Measurements from ENCODE around the gene CCDC160.
"Not testable (repeated sequence)": the region's sequence is repeated elsewhere in the genome, so short reads cannot be mapped to it uniquely, and the experiment has no call there.

Gene CCDC160

GRCh38 chrX:134241960-134242619, 5.1 kb downstream of the CCDC160 start:
- no CpG with 5 or more reads among the region's 1 CpG for WGBS (ENCODE audit: insufficient coverage, insufficient read length)
- H3K27me3 ChIP-seq (ENCODE audit: control insufficient read depth, insufficient read depth, low read length) = no peaks in the 10 kb centered on the region
- no peaks in the 10 kb centered on the region for H3K4me1 ChIP-seq (ENCODE audit: control insufficient read depth, insufficient read depth, low read length)
- no peaks in the 10 kb centered on the region for H3K9me3 ChIP-seq (ENCODE audit: control insufficient read depth, insufficient read depth, low read length)
- no peak for DNase-seq (ENCODE audit: low read depth, low spot score)
- H3K4me3 ChIP-seq (ENCODE audit: low read length) = no peak overlapping the region
- no peak overlapping the region for H3K27ac ChIP-seq (ENCODE audit: low read length)
- H3K36me3 ChIP-seq (ENCODE audit: control insufficient read depth, insufficient read depth, low read length) = no peaks in the 10 kb centered on the region

GRCh38 chrX:134244043-134244442, 7.1 kb downstream of the CCDC160 start:
- Histone ChIP-seq H3K36me3 (ENCODE audit: control insufficient read depth, insufficient read depth, low read length) (no peaks in the 10 kb centered on the region), H3K9me3 (ENCODE audit: control insufficient read depth, insufficient read depth, low read length) (no peaks in the 10 kb centered on the region), H3K27ac (ENCODE audit: low read length) (no peak overlapping the region), H3K4me1 (ENCODE audit: control insufficient read depth, insufficient read depth, low read length) (no peaks in the 10 kb centered on the region), H3K4me3 (ENCODE audit: low read length) (no peak overlapping the region), H3K27me3 (ENCODE audit: control insufficient read depth, insufficient read depth, low read length) (no peaks in the 10 kb centered on the region)
- DNase-seq (ENCODE audit: low read depth, low spot score) = no peak

- no peaks in the 10 kb centered on the region for H3K36me3 ChIP-seq (ENCODE audit: control insufficient read depth, insufficient read depth, low read length)
- H3K9me3 ChIP-seq (ENCODE audit: control insufficient read depth, insufficient read depth, low read length) = no peaks in the 10 kb centered on the region
- no peak overlapping the region for H3K27ac ChIP-seq (ENCODE audit: low read length)
- WGBS (ENCODE audit: insufficient coverage, insufficient read length) = no CpG with 5 or more reads among the region's 7 CpGs
- no peaks in the 10 kb centered on the region for H3K4me1 ChIP-seq (ENCODE audit: control insufficient read depth, insufficient read depth, low read length)
- H3K4me3 ChIP-seq (ENCODE audit: low read length) = no peak overlapping the region
- DNase-seq (ENCODE audit: low read depth, low spot score) = no peak
- no peaks in the 10 kb centered on the region for H3K27me3 ChIP-seq (ENCODE audit: control insufficient read depth, insufficient read depth, low read length)
Measured at GRCh38 chrX:134246282-134246681, 9.3 kb downstream of the CCDC160 start.

GRCh38 chrX:134247492-134247891, 10.5 kb downstream of the CCDC160 start:
- DNase-seq (ENCODE audit: low read depth, low spot score) = no peak
- WGBS (ENCODE audit: insufficient coverage, insufficient read length) = no CpG with 5 or more reads among the region's 3 CpGs
- H3K4me1 ChIP-seq (ENCODE audit: control insufficient read depth, insufficient read depth, low read length) = no peaks in the 10 kb centered on the region
- no peak overlapping the region for H3K27ac ChIP-seq (ENCODE audit: low read length)
- H3K36me3 ChIP-seq (ENCODE audit: control insufficient read depth, insufficient read depth, low read length) = no peaks in the 10 kb centered on the region
- no peak overlapping the region for H3K4me3 ChIP-seq (ENCODE audit: low read length)
- no peaks in the 10 kb centered on the region for H3K9me3 ChIP-seq (ENCODE audit: control insufficient read depth, insufficient read depth, low read length)
- no peaks in the 10 kb centered on the region for H3K27me3 ChIP-seq (ENCODE audit: control insufficient read depth, insufficient read depth, low read length)

- Histone ChIP-seq H3K4me1 (ENCODE audit: control insufficient read depth, insufficient read depth, low read length) (no peaks in the 10 kb centered on the region), H3K27ac (ENCODE audit: low read length) (no peak overlapping the region), H3K4me3 (ENCODE audit: low read length) (no peak overlapping the region), H3K9me3 (ENCODE audit: control insufficient read depth, insufficient read depth, low read length) (no peaks in the 10 kb centered on the region), H3K27me3 (ENCODE audit: control insufficient read depth, insufficient read depth, low read length) (no peaks in the 10 kb centered on the region), H3K36me3 (ENCODE audit: control insufficient read depth, insufficient read depth, low read length) (no peaks in the 10 kb centered on the region)
- no peak for DNase-seq (ENCODE audit: low read depth, low spot score)
Measured at GRCh38 chrX:134249241-134249640, 12.3 kb downstream of the CCDC160 start.

GRCh38 chrX:134251241-134251640, 14.3 kb downstream of the CCDC160 start:
- no peak overlapping the region for H3K4me3 ChIP-seq (ENCODE audit: low read length)
- WGBS (ENCODE audit: insufficient coverage, insufficient read length) = no CpG with 5 or more reads among the region's 1 CpG
- no peaks in the 10 kb centered on the region for H3K9me3 ChIP-seq (ENCODE audit: control insufficient read depth, insufficient read depth, low read length)
- H3K36me3 ChIP-seq (ENCODE audit: control insufficient read depth, insufficient read depth, low read length) = no peaks in the 10 kb centered on the region
- H3K27ac ChIP-seq (ENCODE audit: low read length) = no peak overlapping the region
- DNase-seq (ENCODE audit: low read depth, low spot score) = no peak
- no peaks in the 10 kb centered on the region for H3K4me1 ChIP-seq (ENCODE audit: control insufficient read depth, insufficient read depth, low read length)
- no peaks in the 10 kb centered on the region for H3K27me3 ChIP-seq (ENCODE audit: control insufficient read depth, insufficient read depth, low read length)

GRCh38 chrX:134254511-134254910, 17.5 kb downstream of the CCDC160 start:
- Histone ChIP-seq H3K27ac (ENCODE audit: low read length) (no peak overlapping the region), H3K36me3 (ENCODE audit: control insufficient read depth, insufficient read depth, low read length) (no peaks in the 10 kb centered on the region), H3K4me1 (ENCODE audit: control insufficient read depth, insufficient read depth, low read length) (no peaks in the 10 kb centered on the region), H3K27me3 (ENCODE audit: control insufficient read depth, insufficient read depth, low read length) (no peaks in the 10 kb centered on the region), H3K9me3 (ENCODE audit: control insufficient read depth, insufficient read depth, low read length) (no peaks in the 10 kb centered on the region), H3K4me3 (ENCODE audit: low read length) (no peak overlapping the region)
- no peak for DNase-seq (ENCODE audit: low read depth, low spot score)

- Histone ChIP-seq H3K36me3 (ENCODE audit: control insufficient read depth, insufficient read depth, low read length) (no peaks in the 10 kb centered on the region), H3K4me3 (ENCODE audit: low read length) (no peak overlapping the region), H3K27ac (ENCODE audit: low read length) (no peak overlapping the region), H3K27me3 (ENCODE audit: control insufficient read depth, insufficient read depth, low read length) (no peaks in the 10 kb centered on the region), H3K9me3 (ENCODE audit: control insufficient read depth, insufficient read depth, low read length) (no peaks in the 10 kb centered on the region), H3K4me1 (ENCODE audit: control insufficient read depth, insufficient read depth, low read length) (no peaks in the 10 kb centered on the region)
- no CpG with 5 or more reads among the region's 5 CpGs for WGBS (ENCODE audit: insufficient coverage, insufficient read length)
- no peak for DNase-seq (ENCODE audit: low read depth, low spot score)
Measured at GRCh38 chrX:134255555-134255954, 18.6 kb downstream of the CCDC160 start.

- WGBS (ENCODE audit: insufficient coverage, insufficient read length) = no CpG with 5 or more reads among the region's 2 CpGs
- H3K4me3 ChIP-seq (ENCODE audit: low read length) = no peak overlapping the region
- H3K36me3 ChIP-seq (ENCODE audit: control insufficient read depth, insufficient read depth, low read length) = no peaks in the 10 kb centered on the region
- no peak overlapping the region for H3K27ac ChIP-seq (ENCODE audit: low read length)
- no peaks in the 10 kb centered on the region for H3K4me1 ChIP-seq (ENCODE audit: control insufficient read depth, insufficient read depth, low read length)
- no peaks in the 10 kb centered on the region for H3K9me3 ChIP-seq (ENCODE audit: control insufficient read depth, insufficient read depth, low read length)
- H3K27me3 ChIP-seq (ENCODE audit: control insufficient read depth, insufficient read depth, low read length) = no peaks in the 10 kb centered on the region
- DNase-seq (ENCODE audit: low read depth, low spot score) = no peak
Measured at GRCh38 chrX:134256684-134257083, 19.7 kb downstream of the CCDC160 start.

- Histone ChIP-seq H3K4me1 (ENCODE audit: control insufficient read depth, insufficient read depth, low read length) (no peaks in the 10 kb centered on the region), H3K27ac (ENCODE audit: low read length) (no peak overlapping the region), H3K36me3 (ENCODE audit: control insufficient read depth, insufficient read depth, low read length) (no peaks in the 10 kb centered on the region), H3K9me3 (ENCODE audit: control insufficient read depth, insufficient read depth, low read length) (no peaks in the 10 kb centered on the region), H3K4me3 (ENCODE audit: low read length) (no peak overlapping the region), H3K27me3 (ENCODE audit: control insufficient read depth, insufficient read depth, low read length) (no peaks in the 10 kb centered on the region)
- DNase-seq (ENCODE audit: low read depth, low spot score) = no peak
- no CpG with 5 or more reads among the region's 2 CpGs for WGBS (ENCODE audit: insufficient coverage, insufficient read length)
Measured at GRCh38 chrX:134258202-134258601, 21.2 kb downstream of the CCDC160 start.

GRCh38 chrX:134285934-134286333, 49.0 kb downstream of the CCDC160 start:
- WGBS (ENCODE audit: insufficient coverage, insufficient read length) = no CpG with 5 or more reads among the region's 28 CpGs
- not testable (repeated sequence) for H3K4me1 ChIP-seq (ENCODE audit: control insufficient read depth, insufficient read depth, low read length); H3K27ac ChIP-seq (ENCODE audit: low read length); H3K36me3 ChIP-seq (ENCODE audit: control insufficient read depth, insufficient read depth, low read length); H3K4me3 ChIP-seq (ENCODE audit: low read length); H3K27me3 ChIP-seq (ENCODE audit: control insufficient read depth, insufficient read depth, low read length); H3K9me3 ChIP-seq (ENCODE audit: control insufficient read depth, insufficient read depth, low read length); DNase-seq (ENCODE audit: low read depth, low spot score)

Measured in iPS DF 6.9 (cell line).